HG02571 (cell line): ENCODE results near the gene SORBS1.

ENCODE experiments used
- ATAC-seq: cut with Tn5 transposase; IDR thresholded peaks from one replicate; pipeline ENCODE4 v1.9.1; 2021; ENCODE audit warnings: mild to moderate bottlenecking, moderate library complexity; ENCODE audit not compliant: unreplicated experiment

SORBS1 gene

DNA sequence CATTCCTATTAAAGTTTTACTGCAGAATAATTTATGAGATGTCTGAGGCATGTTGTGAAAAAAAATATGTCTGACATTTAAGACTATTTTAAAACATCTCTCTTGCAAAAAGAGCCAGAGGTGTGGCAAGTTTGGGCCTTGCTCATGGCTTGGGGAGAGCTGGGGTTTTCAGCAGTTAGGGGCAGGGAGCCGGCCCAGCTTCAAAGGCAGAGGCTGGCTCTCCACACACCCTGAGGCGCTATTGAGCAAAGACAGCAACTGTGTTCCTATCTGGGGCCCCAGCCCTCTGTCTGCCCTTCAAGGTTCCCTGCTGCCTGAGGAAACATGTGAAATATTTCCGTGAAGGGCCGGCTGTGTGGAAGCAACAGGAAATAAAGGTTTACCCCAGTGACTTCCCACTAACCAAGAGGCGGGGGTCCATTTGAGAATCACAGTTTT lies 94.0 kb downstream of the SORBS1 start:
- ATAC-seq, result no peak

DNA sequence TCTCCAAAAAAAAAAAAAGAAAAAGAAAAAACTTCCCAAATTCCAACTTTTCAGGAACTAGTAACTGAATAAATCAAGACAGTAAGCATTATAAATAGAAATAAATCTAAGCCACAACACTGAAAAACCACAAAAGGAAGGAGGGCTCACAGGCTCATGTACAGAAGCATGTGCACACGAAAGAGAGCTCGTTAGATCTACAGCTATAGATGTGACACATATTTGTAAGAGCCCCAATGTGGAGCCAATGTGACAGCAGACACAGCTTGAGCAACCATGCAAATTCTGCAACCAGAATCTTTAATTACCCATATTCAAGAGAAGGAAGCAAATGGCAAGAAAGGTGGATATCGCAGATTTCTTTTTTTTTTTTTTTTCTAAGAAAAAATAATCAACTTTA lies 94.7 kb downstream of the SORBS1 start:
- no peak for ATAC-seq

DNA sequence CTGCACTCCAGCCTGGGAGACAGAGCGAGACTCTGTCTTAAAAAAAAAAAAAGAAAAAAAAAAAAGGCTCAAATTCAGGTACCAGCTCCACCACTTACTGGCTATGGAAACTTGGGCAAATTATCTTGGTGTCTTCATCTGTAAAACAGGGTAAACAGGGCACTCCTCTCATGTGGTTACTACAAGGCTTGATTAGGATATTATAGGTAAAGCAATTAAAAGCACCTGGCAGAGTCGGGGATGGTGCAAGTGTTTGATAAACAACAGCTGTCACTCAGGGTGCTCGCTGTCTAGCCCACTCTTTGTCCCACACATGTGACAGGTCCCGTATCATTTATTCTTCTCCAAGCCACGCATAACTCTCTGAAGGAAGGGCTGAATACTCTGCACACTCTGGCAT lies 96.9 kb downstream of the SORBS1 start:
- ATAC-seq, result no peak

DNA sequence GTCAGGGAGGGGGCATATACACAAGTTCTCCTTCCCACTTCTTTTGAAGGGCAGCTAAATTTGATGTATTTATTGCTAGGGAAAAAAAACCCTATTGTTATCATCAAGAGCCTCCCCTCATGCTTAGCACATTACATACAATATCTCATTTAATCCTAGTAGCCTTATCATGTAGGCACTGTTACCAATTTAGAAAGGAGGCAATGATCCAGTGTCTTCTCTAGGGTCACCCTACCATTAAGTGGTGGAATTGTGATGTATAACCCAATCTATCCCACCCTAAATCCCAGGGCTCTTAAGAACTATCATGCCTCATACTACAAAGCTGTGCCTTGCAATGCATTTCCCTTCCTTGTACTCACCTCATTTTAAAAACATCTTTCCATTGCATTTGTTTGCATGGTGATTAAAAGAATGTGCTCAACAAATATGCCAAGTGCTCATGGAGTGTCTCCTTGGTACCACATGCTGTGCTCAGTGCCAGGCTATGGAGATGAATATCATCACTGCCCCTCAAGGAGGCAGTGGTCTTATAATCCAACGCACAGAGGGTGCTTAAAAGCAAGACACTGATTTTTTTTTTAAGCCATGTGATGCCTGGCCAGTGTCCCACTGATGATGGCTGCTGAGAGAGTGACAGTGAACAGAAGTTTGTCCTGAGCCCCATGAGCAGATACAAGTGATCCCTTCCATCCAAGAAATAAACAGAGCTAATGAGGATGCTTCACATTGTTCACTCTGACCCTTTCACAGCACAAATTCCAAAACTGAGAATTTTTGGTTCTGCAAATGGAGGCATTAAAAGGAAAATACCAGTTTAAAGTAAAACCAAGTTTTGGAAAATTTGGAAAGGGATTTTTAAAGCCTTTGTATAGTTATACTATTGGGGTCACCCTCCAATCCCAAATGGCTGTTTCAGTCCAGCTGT lies 98.2 kb downstream of the SORBS1 start:
- no peak for ATAC-seq

GRCh38 chr10:95461611-95462010 lies 99.6 kb downstream of the SORBS1 start:
- no peak for ATAC-seq

DNA sequence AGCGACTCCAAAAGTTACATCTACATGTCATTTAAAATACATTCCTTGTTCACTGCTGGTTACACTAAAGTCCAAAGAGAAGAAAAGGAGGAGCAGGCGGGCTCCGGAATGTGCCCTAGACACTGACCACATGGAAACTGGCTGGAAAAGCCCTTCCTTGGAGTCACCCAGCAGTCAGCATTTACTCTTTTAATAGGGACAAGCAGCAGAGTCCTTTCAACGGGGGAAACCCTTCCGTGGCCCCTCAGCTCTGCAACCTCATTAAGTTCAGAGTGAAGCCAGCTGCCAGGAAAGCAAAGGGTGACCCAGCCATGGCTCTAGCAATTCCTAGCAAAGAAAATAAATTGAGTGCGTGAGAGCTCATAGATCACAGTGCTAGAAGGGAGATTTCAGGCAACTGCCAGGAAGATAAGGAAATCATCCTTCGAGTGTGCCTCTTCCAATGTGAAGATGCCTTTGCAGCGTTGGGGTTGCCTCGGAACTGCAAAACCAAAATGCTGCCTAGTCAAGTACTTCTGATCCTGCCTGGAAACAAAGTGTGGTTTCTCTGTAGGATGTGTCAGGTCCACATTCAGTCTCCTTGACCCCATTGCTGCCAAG lies 101.6 kb downstream of the SORBS1 start:
- no peak for ATAC-seq

- ATAC-seq, result no peak
Observed at GRCh38 chr10:95458871-95459270, 102.3 kb downstream of the SORBS1 start.

- ATAC-seq, result no peak
Observed at GRCh38 chr10:95458014-95458413, 103.2 kb downstream of the SORBS1 start.

DNA sequence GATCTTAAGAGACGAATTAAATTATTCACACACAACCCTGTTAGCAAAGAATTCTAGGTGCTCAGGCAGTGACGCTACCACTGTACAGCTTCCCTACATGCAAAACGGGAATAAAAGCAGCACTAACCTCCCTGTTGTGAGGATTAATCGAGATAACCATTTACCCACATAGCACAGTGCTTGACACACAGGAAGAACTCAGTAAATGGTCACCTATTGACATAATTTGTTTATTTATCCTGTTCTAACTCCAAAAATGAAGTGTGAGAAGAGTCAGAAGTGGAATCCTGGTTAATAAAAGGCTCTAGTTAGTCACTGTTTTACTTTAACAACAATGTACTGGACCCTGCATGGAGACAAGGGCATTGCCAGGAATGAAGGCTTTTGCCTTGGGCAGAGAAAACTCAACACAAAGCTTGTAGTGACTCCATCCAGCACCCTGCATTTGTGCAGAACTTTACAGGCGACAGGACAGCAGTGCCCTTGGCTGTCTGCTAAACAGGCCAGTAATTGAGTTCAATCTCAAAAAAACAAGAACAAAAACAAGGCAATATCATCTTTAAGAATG lies 103.8 kb downstream of the SORBS1 start:
- no peak for ATAC-seq

- no peak for ATAC-seq
Observed at GRCh38 chr10:95456516-95456915, 104.7 kb downstream of the SORBS1 start.

DNA sequence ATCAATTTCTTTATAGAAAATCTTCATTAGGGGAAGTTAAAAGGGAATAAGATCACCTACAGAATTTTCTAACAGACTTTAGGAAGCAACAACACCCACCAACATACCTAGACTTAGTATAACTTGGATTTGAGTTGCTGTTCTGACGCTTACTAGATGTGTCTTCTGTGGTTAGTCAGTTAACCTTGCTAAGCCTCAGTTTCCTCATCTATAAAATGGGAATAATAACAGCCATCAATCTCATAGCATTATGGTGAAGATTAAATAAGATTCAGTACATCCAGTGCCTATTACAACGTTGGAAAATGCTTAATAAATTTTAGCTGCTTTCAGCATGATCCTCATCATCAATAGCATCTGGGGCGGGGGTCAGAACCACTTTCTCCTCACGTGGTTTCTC lies 106.2 kb downstream of the SORBS1 start:
- ATAC-seq, result no peak

DNA sequence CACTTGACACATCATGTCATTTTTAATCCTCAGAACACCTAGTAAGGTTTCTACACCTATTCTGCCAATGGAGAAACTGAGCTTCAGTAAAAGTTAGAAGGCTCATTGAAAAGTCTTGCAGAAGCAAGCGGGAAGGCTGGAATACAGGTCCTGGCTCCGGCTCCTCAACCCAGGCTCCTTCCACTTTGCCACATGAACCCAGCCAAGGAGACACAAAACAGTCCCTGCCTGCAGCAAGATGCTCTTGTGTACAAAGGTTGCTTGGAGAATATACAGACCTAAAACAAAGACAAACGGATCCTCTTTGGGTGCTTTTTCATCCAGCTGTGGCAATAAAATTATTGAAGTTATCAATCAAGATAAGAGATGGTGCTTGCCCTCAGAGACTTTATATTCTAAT lies 106.8 kb downstream of the SORBS1 start:
- no peak for ATAC-seq

- no peak for ATAC-seq
Observed at GRCh38 chr10:95451568-95452524, 109.3 kb downstream of the SORBS1 start.

- ATAC-seq, result no peak
Observed at GRCh38 chr10:95451150-95451549, 110.0 kb downstream of the SORBS1 start.

GRCh38 chr10:95450188-95450587 lies 111.0 kb downstream of the SORBS1 start:
- ATAC-seq, result no peak

GRCh38 chr10:95447685-95448084 lies 113.5 kb downstream of the SORBS1 start:
- ATAC-seq, result no peak

- ATAC-seq, result no peak
Observed at GRCh38 chr10:95445837-95446486, 115.2 kb downstream of the SORBS1 start.

GRCh38 chr10:95445223-95445836 lies 115.8 kb downstream of the SORBS1 start:
- ATAC-seq, result no peak

- ATAC-seq, result no peak
Observed at GRCh38 chr10:95444792-95445191, 116.4 kb downstream of the SORBS1 start.

DNA sequence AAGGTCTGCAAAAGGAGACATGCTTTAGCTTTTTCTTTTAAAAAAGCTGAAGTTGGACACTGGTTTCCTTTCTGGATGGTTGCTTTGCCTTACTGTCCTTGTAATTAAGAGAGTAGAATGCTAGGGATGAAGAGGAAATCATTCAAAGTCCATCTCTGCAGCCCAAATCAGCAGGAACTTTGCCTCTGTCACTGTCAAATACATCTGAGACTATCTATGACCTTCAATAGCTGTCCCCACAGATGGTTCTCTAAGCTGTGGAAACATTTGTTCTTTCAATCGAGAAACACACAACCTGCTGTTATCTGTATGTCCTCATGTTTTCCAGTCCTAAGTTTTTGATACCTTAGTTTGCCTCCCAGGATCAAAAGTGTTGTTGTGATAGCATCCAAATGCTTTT lies 117.5 kb downstream of the SORBS1 start:
- no peak for ATAC-seq
